Panc1 (cell line): Measurements from ENCODE around the gene H6PD. TPM values are rescaled to one million over a fixed set of nuclear protein-coding genes. Genes with fewer than 3 reads are reported as not detected.

Experiments used
- ATAC-seq: fragments of 200-7000 bp; cut with Tn5 transposase; 2 replicates; pipeline ENCODE4 v1.9.1; 2020; ENCODE audit warnings: mild to moderate bottlenecking, moderate library complexity
- BruUV-seq: library from RNA; stranded (reverse); fragments of 400-500 nt; replicated peaks from 2 replicates; lab custom pipeline; 2021; lab: Mats Ljungman, UMichigan
- CTCF ChIA-PET: fragments of 300-600 bp; sonication (Branson Sonifier 250); formaldehyde crosslinking; loops from one replicate; lab custom pipeline; 2022; ENCODE audit warnings: antibody characterized with exemption; lab: Charles Lee
- POLR2A ChIA-PET: fragments of 300-600 bp; sonication (Branson Sonifier 250); formaldehyde crosslinking; loops from one replicate; lab custom pipeline; 2022; ENCODE audit warnings: antibody characterized with exemption; lab: Charles Lee
- DNase-seq: peaks from one replicate; pipeline ENCODE4 v3.0.0-alpha.2; 2010; ENCODE audit warnings: low read depth, low spot score
- H3K27ac ChIP-seq: 2 replicates; pipeline ENCODE4 v1.5.1; 2011; ENCODE audit warnings: mild to moderate bottlenecking, low read length, inconsistent platforms
- H3K27me3 ChIP-seq: fragments of 200-500 bp; sonication (Bioruptor generic); 2 replicates; pipeline ENCODE4 v1.6.0; 2014; ENCODE audit warnings: low read length, inconsistent platforms; ENCODE audit not compliant: control insufficient read depth, insufficient read depth
- H3K36me3 ChIP-seq: fragments of 200-500 bp; sonication (Bioruptor generic); 2 replicates; pipeline ENCODE4 v1.5.1; 2014; ENCODE audit warnings: inconsistent platforms, mild to moderate bottlenecking, low read length, moderate library complexity; ENCODE audit not compliant: control insufficient read depth, insufficient read depth
- H3K4me1 ChIP-seq: 2 replicates; pipeline ENCODE4 v1.5.1; 2011; ENCODE audit warnings: inconsistent platforms, mild to moderate bottlenecking, low read length, moderate library complexity; ENCODE audit not compliant: control insufficient read depth, insufficient read depth
- H3K4me3 ChIP-seq, 2 experiments: 2 replicates each; pipeline ENCODE4 v1.5.1; 2011 to 2012; ENCODE audit warnings: low read depth in 2 of 2, low read length in 2 of 2, mild to moderate bottlenecking in 2 of 2, inconsistent platforms in 1 of 2, moderate library complexity in 1 of 2
- H3K9me3 ChIP-seq: fragments of 200-500 bp; sonication (Bioruptor generic); 2 replicates; pipeline ENCODE4 v1.5.1; 2014; ENCODE audit warnings: low read depth, mild to moderate bottlenecking, inconsistent platforms, low read length, moderate library complexity; ENCODE audit not compliant: control insufficient read depth, insufficient read depth
- POLR2AphosphoS5 ChIP-seq: IDR thresholded peaks from 2 replicates; pipeline ENCODE4 v1.6.1; 2012; ENCODE audit warnings: mild to moderate bottlenecking, low read depth, low read length, moderate library complexity
- SIN3A ChIP-seq: IDR thresholded peaks from 2 replicates; pipeline ENCODE4 v1.6.1; 2012; ENCODE audit warnings: low read depth, mild to moderate bottlenecking, low read length, moderate library complexity, borderline replicate concordance; ENCODE audit not compliant: insufficient read depth
- TCF7L2 ChIP-seq: IDR thresholded peaks from 2 replicates; pipeline ENCODE4 v1.6.1; 2011; ENCODE audit warnings: mild to moderate bottlenecking, low read depth, low read length, inconsistent platforms
- in situ Hi-C: cut with HindIII; loops from 2 replicates; pipeline ENCODE4 v1.10.0; 2016; ENCODE audit warnings: low sequenced_read_pairs, low pct_unique_long_range_greater_than_20kb
- intact Hi-C: fragments of 100-400 bp; cut with micrococcal nuclease; formaldehyde crosslinking; loops from one replicate; pipeline ENCODE4 v1.10.0; 2022; ENCODE audit not compliant: unreplicated experiment
- total RNA-seq: library from RNA; stranded (reverse); gene quantifications from one replicate; pipeline ENCODE4 v1.2.1, GENCODE V29; 2021; ENCODE audit not compliant: unreplicated experiment
- TF ChIP-seq, protein P1 (sequence below), 2 experiments: IDR thresholded peaks; 2 replicates each; pipeline ENCODE4 v1.6.1; 2011 to 2012; ENCODE audit warnings: low read depth in 2 of 2, control low read depth in 1 of 2, low read length in 1 of 2, mild to moderate bottlenecking in 1 of 2, moderate library complexity in 1 of 2; ENCODE audit not compliant: insufficient read depth in 1 of 2
- TF ChIP-seq, protein P2 (sequence below): fragments of 450-650 bp; IDR thresholded peaks from 2 replicates; pipeline ENCODE4 v1.5.1; 2017; ENCODE audit warnings: mild to moderate bottlenecking

H6PD gene
- total RNA-seq, 1 experiment from 2014 or later = 23.5 TPM

DNA sequence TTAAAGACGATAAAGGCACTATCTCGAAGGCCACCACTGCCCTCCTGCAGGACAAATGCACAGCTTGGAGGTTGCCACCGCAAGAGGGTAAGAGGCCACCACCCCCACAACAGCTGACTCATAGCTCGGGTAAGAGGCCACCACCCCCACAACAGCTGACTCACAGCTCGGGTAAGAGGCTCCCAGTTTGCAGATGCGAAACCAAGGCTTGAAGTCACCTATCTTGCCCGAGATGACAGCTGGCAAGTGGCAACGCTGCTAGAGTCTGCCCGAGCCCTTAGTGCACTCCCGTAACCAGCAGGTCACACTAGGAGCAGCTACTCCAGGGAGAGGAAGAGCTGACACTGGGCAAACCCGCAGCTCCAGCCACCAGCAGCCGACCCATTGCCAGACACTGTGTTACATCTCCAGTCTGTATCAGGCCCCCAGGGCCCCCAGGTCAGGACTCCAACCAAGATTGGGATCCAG is 41.0 kb downstream of the H6PD start:
- CTCF ChIA-PET = interaction anchor here (1.0 to 1.1 kb wide), 3 partner anchors 9 to 20 kb away, joined by 3 to 5 read pairs (median 3); no protein-coding TSS in a partner anchor
- peak; percentile 92 for ATAC-seq
- peak overlapping the region; percentile 93 for H3K27ac ChIP-seq

DNA sequence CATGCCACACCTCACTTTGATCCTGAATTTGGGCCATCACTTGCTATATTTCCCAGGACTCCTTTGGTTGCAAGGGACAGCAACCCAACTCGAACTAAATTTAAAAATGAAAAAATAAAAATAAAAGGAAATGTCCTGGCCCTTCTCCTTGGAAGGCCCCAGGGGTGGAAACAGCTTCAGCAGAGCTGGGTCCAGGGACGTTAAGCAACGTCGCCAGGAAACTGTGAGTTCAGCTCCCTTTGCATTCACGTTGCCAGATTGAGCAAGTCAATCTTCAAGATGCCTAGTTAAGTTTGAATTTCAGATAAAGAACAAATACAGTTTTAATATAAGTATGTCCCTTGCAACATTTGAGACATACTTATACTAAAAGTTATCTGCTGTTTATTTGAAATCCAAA is 43.5 kb downstream of the H6PD start:
- in situ Hi-C loops = no loop called here
- CTCF ChIA-PET = interaction anchor here (1.0 kb wide), 1 partner anchor 310 kb away, joined by 3 read pairs; no protein-coding TSS in a partner anchor
- BruUV-seq = no TSS peak

More for the DNA sequence above, 41.0 kb downstream of the H6PD start:
- peaks cover 46% of the 10 kb centered on the region for H3K4me1 ChIP-seq
- no peaks in the 10 kb centered on the region for H3K36me3 ChIP-seq
- H3K9me3 ChIP-seq = no peaks in the 10 kb centered on the region
- POLR2A ChIA-PET = interaction anchor here (0.6 to 0.7 kb wide), 2 partner anchors 15 to 42 kb away, joined by 3 read pairs; no protein-coding TSS in a partner anchor
- TF ChIP-seq SIN3A (peak; percentile 80; the same call in 1 of the 2 replicates), TCF7L2 (0 out of 2 replicates have a peak, but pooled peaks have one; percentile 31), POLR2AphosphoS5 (peak; percentile 71; the same call in 1 of the 2 replicates)
- TF ChIP-seq, protein P1, sequence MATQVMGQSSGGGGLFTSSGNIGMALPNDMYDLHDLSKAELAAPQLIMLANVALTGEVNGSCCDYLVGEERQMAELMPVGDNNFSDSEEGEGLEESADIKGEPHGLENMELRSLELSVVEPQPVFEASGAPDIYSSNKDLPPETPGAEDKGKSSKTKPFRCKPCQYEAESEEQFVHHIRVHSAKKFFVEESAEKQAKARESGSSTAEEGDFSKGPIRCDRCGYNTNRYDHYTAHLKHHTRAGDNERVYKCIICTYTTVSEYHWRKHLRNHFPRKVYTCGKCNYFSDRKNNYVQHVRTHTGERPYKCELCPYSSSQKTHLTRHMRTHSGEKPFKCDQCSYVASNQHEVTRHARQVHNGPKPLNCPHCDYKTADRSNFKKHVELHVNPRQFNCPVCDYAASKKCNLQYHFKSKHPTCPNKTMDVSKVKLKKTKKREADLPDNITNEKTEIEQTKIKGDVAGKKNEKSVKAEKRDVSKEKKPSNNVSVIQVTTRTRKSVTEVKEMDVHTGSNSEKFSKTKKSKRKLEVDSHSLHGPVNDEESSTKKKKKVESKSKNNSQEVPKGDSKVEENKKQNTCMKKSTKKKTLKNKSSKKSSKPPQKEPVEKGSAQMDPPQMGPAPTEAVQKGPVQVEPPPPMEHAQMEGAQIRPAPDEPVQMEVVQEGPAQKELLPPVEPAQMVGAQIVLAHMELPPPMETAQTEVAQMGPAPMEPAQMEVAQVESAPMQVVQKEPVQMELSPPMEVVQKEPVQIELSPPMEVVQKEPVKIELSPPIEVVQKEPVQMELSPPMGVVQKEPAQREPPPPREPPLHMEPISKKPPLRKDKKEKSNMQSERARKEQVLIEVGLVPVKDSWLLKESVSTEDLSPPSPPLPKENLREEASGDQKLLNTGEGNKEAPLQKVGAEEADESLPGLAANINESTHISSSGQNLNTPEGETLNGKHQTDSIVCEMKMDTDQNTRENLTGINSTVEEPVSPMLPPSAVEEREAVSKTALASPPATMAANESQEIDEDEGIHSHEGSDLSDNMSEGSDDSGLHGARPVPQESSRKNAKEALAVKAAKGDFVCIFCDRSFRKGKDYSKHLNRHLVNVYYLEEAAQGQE (IDR thresholded peaks at IDR 0.05; ENCODE audit: insufficient read depth in 1 of 2, low read depth in 2 of 2, low read length in 1 of 2) = no peak
- intact Hi-C loops = no loop called here
- peak overlapping the region in 1 of 2 experiments; percentile 26; a peak in 2 of 4 replicates for H3K4me3 ChIP-seq
- in situ Hi-C loops = no loop called here
- no peaks in the 10 kb centered on the region for H3K27me3 ChIP-seq
- peak; percentile 85 for DNase-seq
- no TSS peak for BruUV-seq

More for the DNA sequence above, 43.5 kb downstream of the H6PD start:
- H3K4me3 ChIP-seq = no peak overlapping the region
- POLR2A ChIA-PET = no interaction called here
- H3K27ac ChIP-seq = peak overlapping the region; percentile 79; the same call in 1 of the 2 replicates
- H3K4me1 ChIP-seq = peaks cover 62% of the 10 kb centered on the region
- DNase-seq (no peak), ATAC-seq (no peak)
- H3K36me3 ChIP-seq = no peaks in the 10 kb centered on the region
- H3K9me3 ChIP-seq = no peaks in the 10 kb centered on the region
- TF ChIP-seq SIN3A (no peak), POLR2AphosphoS5 (no peak), TCF7L2 (no peak)
- TF ChIP-seq, protein P1 (IDR thresholded peaks at IDR 0.05; ENCODE audit: insufficient read depth in 1 of 2, low read depth in 2 of 2, low read length in 1 of 2) = no peak
- TF ChIP-seq, protein P2, sequence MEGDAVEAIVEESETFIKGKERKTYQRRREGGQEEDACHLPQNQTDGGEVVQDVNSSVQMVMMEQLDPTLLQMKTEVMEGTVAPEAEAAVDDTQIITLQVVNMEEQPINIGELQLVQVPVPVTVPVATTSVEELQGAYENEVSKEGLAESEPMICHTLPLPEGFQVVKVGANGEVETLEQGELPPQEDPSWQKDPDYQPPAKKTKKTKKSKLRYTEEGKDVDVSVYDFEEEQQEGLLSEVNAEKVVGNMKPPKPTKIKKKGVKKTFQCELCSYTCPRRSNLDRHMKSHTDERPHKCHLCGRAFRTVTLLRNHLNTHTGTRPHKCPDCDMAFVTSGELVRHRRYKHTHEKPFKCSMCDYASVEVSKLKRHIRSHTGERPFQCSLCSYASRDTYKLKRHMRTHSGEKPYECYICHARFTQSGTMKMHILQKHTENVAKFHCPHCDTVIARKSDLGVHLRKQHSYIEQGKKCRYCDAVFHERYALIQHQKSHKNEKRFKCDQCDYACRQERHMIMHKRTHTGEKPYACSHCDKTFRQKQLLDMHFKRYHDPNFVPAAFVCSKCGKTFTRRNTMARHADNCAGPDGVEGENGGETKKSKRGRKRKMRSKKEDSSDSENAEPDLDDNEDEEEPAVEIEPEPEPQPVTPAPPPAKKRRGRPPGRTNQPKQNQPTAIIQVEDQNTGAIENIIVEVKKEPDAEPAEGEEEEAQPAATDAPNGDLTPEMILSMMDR = no peak
- no peaks in the 10 kb centered on the region for H3K27me3 ChIP-seq
- intact Hi-C loops = no loop called here
